Stomach (tissue), 9 donors: ENCODE data around the gene CDCA7L. TPM values are rescaled to one million over a fixed set of nuclear protein-coding genes. Genes with fewer than 3 reads are reported as not detected.

Experiments
- DNase-seq, 2 donors: peaks; one replicate each; pipeline versions ENCODE4 v3.0.0 to v3.0.0-alpha.2; 2013 to 2019
- H3K27ac ChIP-seq, 5 donors: fragments of 200-600 bp in 4 of 5; sonication (generic) in 4 of 5; one replicate each; pipeline ENCODE4 v1.5.1; 2013 to 2019; ENCODE audit warnings: mild to moderate bottlenecking in 1 of 5, moderate library complexity in 1 of 5
- H3K27me3 ChIP-seq, 3 donors: fragments of 200-600 bp; sonication (generic); one replicate each; pipeline ENCODE4 v1.5.1; 2017 to 2019; ENCODE audit warnings: mixed run types in 1 of 3
- H3K36me3 ChIP-seq, 4 donors: fragments of 200-600 bp; sonication (generic); 1 replicate in 3 of 4; 2 replicates in 1 of 4; pipeline ENCODE4 v1.5.1; 2016 to 2019
- H3K4me1 ChIP-seq, 4 donors: fragments of 200-600 bp; sonication (generic); one replicate each; pipeline ENCODE4 v1.5.1; 2016 to 2019
- H3K4me3 ChIP-seq, 4 donors: fragments of 200-600 bp; sonication (generic) in 3 of 4; one replicate each; pipeline ENCODE4 v1.5.1; 2016 to 2019; ENCODE audit warnings: mild to moderate bottlenecking in 1 of 4
- H3K9me3 ChIP-seq, 4 donors: fragments of 200-600 bp; sonication (generic); one replicate each; pipeline ENCODE4 v1.5.1; 2016 to 2019
- EP300 ChIP-seq: sonication (generic); formaldehyde crosslinking; IDR thresholded peaks from one replicate; pipeline ENCODE4 v1.6.1; 2017; ENCODE audit warnings: antibody characterized with exemption
- POLR2A ChIP-seq, 4 donors: fragments of 450-650 bp; IDR thresholded peaks; one replicate each; pipeline ENCODE4 v1.6.1; 2016; ENCODE audit warnings: antibody characterized with exemption in 4 of 4, control low read depth in 2 of 4, mild to moderate bottlenecking in 1 of 4, moderate library complexity in 1 of 4
- POLR2AphosphoS5 ChIP-seq, 3 donors: sonication (generic); formaldehyde crosslinking; IDR thresholded peaks; one replicate each; pipeline ENCODE4 v1.6.1; 2016; ENCODE audit warnings: antibody characterized with exemption in 3 of 3
- WGBS, 5 donors: extraction: QIAGEN DNeasy Blood & Tissue Kit in 3 of 5; methylation state at CpG; one replicate each; pipeline versions ENCODE4 v1.1.5 to v1.1.7; 2013 to 2018; 5-methylcytosine and 5-hydroxymethylcytosine counted together
- intact Hi-C: fragments of 100-400 bp; cut with DNase I; formaldehyde crosslinking; loops from one replicate; pipeline ENCODE4 v1.15.1; 2023; ENCODE audit warnings: low total_unique reads
- polyA plus RNA-seq, 3 donors: library from polyadenylated mRNA; stranded (reverse); fragments of 200-250 nt; gene quantifications; one replicate each; pipeline ENCODE4 v1.2.3, GENCODE V29; 2013
- total RNA-seq, 5 donors: library from RNA; depleted of rRNA; stranded (reverse); fragments of >200 nt; gene quantifications; one replicate each; pipeline versions ENCODE4 v1.1.0 to v1.2.3, GENCODE V29; 2014 to 2016
- TF ChIP-seq, protein P1 (sequence below), 7 experiments: fragments of 450-650 bp in 4 of 7; fragments of 200-600 bp in 3 of 7; sonication (generic) in 3 of 7; IDR thresholded peaks; one replicate each; pipeline ENCODE4 v1.5.1; 2016 to 2019; ENCODE audit warnings: antibody characterized with exemption in 7 of 7, control low read depth in 2 of 7, mild to moderate bottlenecking in 1 of 7
- donor health status: healthy with polysubstance abuse.
- donor health status: Bipolar disorder and iron deficiency.
- donor health status: healthy.

CDCA7L gene
- total and polyA plus RNA-seq, 8 donors = 5.4 to 89.8 (median 19.1) TPM

DNA sequence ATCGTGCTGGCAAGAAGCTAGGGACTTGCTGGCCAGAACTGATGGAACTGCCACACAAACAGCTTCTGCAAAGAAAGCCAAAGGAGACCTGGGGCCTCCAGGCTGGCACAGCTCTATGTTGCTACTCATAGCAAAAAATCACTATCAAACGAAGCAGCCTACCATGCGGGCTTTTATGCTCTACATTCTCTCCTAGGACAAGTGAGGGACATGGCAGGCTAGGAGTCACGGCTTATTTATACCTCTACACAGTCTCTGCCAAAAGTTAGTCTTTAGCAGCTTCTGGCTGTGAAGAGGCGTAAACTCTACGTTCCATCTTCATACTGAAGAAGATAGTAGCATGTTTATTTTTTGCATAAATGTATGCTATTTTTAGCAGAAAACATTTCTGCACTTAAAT, 35.4 kb downstream of the CDCA7L start:
- H3K27me3 ChIP-seq = no peaks in the 10 kb centered on the region
- WGBS, 5 donors = 78 to 91% (median 88%) methylated on average over 6 of the region's 6 CpGs
- H3K27ac ChIP-seq = no peak overlapping the region
- no peak for DNase-seq
- H3K36me3 ChIP-seq = peaks cover 19 to 80% (median 77%) of the 10 kb centered on the region in 4 donors
- H3K4me3 ChIP-seq = no peak overlapping the region
- no peaks in the 10 kb centered on the region for H3K9me3 ChIP-seq
- intact Hi-C loops = no loop called here
- H3K4me1 ChIP-seq = peaks cover 0 to 15% (median 5%) of the 10 kb centered on the region in 4 donors
- no peak for TF ChIP-seq POLR2A (IDR thresholded peaks at IDR 0.05)
- TF ChIP-seq, protein P1, sequence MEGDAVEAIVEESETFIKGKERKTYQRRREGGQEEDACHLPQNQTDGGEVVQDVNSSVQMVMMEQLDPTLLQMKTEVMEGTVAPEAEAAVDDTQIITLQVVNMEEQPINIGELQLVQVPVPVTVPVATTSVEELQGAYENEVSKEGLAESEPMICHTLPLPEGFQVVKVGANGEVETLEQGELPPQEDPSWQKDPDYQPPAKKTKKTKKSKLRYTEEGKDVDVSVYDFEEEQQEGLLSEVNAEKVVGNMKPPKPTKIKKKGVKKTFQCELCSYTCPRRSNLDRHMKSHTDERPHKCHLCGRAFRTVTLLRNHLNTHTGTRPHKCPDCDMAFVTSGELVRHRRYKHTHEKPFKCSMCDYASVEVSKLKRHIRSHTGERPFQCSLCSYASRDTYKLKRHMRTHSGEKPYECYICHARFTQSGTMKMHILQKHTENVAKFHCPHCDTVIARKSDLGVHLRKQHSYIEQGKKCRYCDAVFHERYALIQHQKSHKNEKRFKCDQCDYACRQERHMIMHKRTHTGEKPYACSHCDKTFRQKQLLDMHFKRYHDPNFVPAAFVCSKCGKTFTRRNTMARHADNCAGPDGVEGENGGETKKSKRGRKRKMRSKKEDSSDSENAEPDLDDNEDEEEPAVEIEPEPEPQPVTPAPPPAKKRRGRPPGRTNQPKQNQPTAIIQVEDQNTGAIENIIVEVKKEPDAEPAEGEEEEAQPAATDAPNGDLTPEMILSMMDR (IDR thresholded peaks at IDR 0.05) = no peak
- no peak for TF ChIP-seq EP300
- TF ChIP-seq POLR2AphosphoS5 (IDR thresholded peaks at IDR 0.05) = no peak

- H3K27ac ChIP-seq = no peak overlapping the region
- intact Hi-C loops = no loop called here
Observed at GRCh38 chr7:21908746-21909145, 37.0 kb downstream of the CDCA7L start.

DNA sequence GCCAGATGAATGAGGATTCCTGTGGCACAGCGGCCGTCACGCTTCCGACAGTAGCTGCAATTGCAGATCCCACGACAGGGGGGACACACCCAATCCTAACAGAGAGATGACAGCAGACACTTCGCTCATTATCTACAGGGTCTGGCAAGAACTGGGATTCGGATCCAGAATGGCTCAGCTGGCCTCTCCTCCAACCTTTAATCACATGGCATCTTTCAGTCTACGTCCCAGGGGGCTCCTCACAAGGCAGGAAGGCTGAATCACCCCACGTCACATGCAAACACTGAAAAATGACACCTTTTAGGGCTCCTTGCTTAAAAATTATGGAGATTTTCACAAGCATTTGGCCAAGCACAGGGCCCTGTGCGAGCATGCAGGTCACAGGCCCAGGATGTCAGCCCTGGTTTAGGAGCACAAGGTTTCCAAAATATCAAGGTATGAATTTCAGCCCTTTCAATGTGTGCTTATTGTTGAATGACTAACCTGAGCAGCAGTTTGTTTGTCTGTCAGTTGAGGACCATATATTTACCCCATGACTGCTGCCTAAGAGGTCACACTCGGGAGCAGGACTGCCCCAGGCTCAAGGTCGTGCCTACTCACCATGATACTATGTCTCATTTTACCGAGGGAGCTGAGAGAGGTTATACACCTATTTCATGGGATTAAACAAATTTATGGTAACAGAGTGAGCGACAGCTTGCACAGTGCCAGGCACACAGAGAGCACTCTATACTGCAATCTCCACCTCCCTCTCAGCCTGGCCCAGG, 42.5 kb downstream of the CDCA7L start:
- DNase-seq = no peak
- Histone ChIP-seq H3K4me1 (no peaks in the 10 kb centered on the region), H3K27ac (no peak overlapping the region), H3K36me3 (peaks cover 47 to 100% (median 99%) of the 10 kb centered on the region in 4 donors), H3K9me3 (no peaks in the 10 kb centered on the region), H3K27me3 (no peaks in the 10 kb centered on the region), H3K4me3 (no peak overlapping the region)
- no peak for TF ChIP-seq EP300
- TF ChIP-seq POLR2AphosphoS5 (IDR thresholded peaks at IDR 0.05) = no peak
- intact Hi-C loops = no loop called here
- WGBS, 5 donors = 91 to 95% (median 94%) methylated on average over 14 of the region's 14 CpGs

More at GRCh38 chr7:21908746-21909145, 37.0 kb downstream of the CDCA7L start:
- Histone ChIP-seq H3K4me1 (peaks cover 0 to 15% (median 5%) of the 10 kb centered on the region in 4 donors), H3K4me3 (no peak overlapping the region), H3K27me3 (no peaks in the 10 kb centered on the region), H3K36me3 (peaks cover 19 to 80% (median 78%) of the 10 kb centered on the region in 4 donors), H3K9me3 (no peaks in the 10 kb centered on the region)
- TF ChIP-seq EP300 (no peak), POLR2AphosphoS5 (IDR thresholded peaks at IDR 0.05) (no peak), POLR2A (IDR thresholded peaks at IDR 0.05) (no peak)
- TF ChIP-seq, protein P1 (IDR thresholded peaks at IDR 0.05) = no peak
- whole genome bisulfite sequencing, 5 donors = 83 to 95% (median 92%) methylated on average over 5 of the region's 5 CpGs
- DNase-seq = no peak

GRCh38 chr7:21902240-21902639, 43.5 kb downstream of the CDCA7L start:
- intact Hi-C loops = no loop called here
- WGBS, 5 donors = 68 to 89% (median 85%) methylated on average over 5 of the region's 5 CpGs
- H3K27me3 ChIP-seq = no peaks in the 10 kb centered on the region
- H3K27ac ChIP-seq = no peak overlapping the region
- no peaks in the 10 kb centered on the region for H3K4me1 ChIP-seq
- H3K9me3 ChIP-seq = no peaks in the 10 kb centered on the region
- DNase-seq = no peak
- TF ChIP-seq POLR2A (IDR thresholded peaks at IDR 0.05) (no peak), EP300 (no peak), POLR2AphosphoS5 (IDR thresholded peaks at IDR 0.05) (no peak)
- TF ChIP-seq, protein P1 (IDR thresholded peaks at IDR 0.05) = no peak
- peaks cover 40 to 97% (median 92%) of the 10 kb centered on the region in 4 donors for H3K36me3 ChIP-seq
- H3K4me3 ChIP-seq = no peak overlapping the region
